ENCODE data around the gene TEX52.

The TEX52 gene

GRCh38 chr12:2857021-2857431 lies at the start of gene TEX52:
Gene TEX52 (minus strand): TSS chr12:2857039. CDS start chr12:2857026, 13 bp downstream.
- TF ChIP-seq CTCF (IDR thresholded peaks at IDR 0.05; ENCODE audit: extremely low read depth, missing control alignments), result no peak

GRCh38 chr12:2904260-2904659 lies 47.4 kb upstream of the TEX52 start:
- no peak for TF ChIP-seq CTCF (IDR thresholded peaks at IDR 0.05; ENCODE audit: extremely low read depth, missing control alignments)
- DNase-seq (ENCODE audit: low spot score), result no peak

More at GRCh38 chr12:2857021-2857431, at the start of gene TEX52:
- no peak for DNase-seq (ENCODE audit: low spot score)

GRCh38 chr12:2902272-2902880 lies 45.5 kb upstream of the TEX52 start:
- no peak for TF ChIP-seq CTCF (IDR thresholded peaks at IDR 0.05; ENCODE audit: extremely low read depth, missing control alignments)
- DNase-seq (ENCODE audit: low spot score), result no peak

- no peak for DNase-seq (ENCODE audit: low spot score)
- no peak for TF ChIP-seq CTCF (IDR thresholded peaks at IDR 0.05; ENCODE audit: extremely low read depth, missing control alignments)
Observed at GRCh38 chr12:2900642-2901041, 43.8 kb upstream of the TEX52 start.

GRCh38 chr12:2897418-2897817 lies 40.6 kb upstream of the TEX52 start:
- no peak for DNase-seq (ENCODE audit: low spot score)
- TF ChIP-seq CTCF (IDR thresholded peaks at IDR 0.05; ENCODE audit: extremely low read depth, missing control alignments), result no peak

GRCh38 chr12:2895511-2895910 lies 38.7 kb upstream of the TEX52 start:
- TF ChIP-seq CTCF (IDR thresholded peaks at IDR 0.05; ENCODE audit: extremely low read depth, missing control alignments), result no peak
- no peak for DNase-seq (ENCODE audit: low spot score)

GRCh38 chr12:2895051-2895451 lies 38.2 kb upstream of the TEX52 start:
- TF ChIP-seq CTCF (IDR thresholded peaks at IDR 0.05; ENCODE audit: extremely low read depth, missing control alignments), result no peak

More at GRCh38 chr12:2895051-2895451, 38.2 kb upstream of the TEX52 start:
- no peak for DNase-seq (ENCODE audit: low spot score)

Measured in GM20000 (cell line).